ENCODE measurements around the gene KCTD5. TPM values are rescaled to one million over a fixed set of nuclear protein-coding genes. Genes with fewer than 3 reads are reported as not detected.
"Not testable (repeated sequence)": the region's sequence is repeated elsewhere in the genome, so short reads cannot be mapped to it uniquely, and the experiment has no call there.

The KCTD5 gene
- total RNA-seq, 4 donors from 2014 or later = 15.1 to 31.1 (median 19.5) TPM

- peaks cover 0 to 41% (median 9%) of the 10 kb centered on the region in 3 donors for H3K4me1 ChIP-seq
- H3K27me3 ChIP-seq = no peaks in the 10 kb centered on the region
- H3K4me3 ChIP-seq = peak overlapping the region; percentile 69 to 93
- WGBS, 2 donors (ENCODE audit: low coverage in 1 of 2) = 0 to 2% methylated on average over 8 to 15 of the region's 107 CpGs
- H3K36me3 ChIP-seq = peaks cover 0 to 17% of the 10 kb centered on the region in 2 donors
- peak; percentile 4 for TF ChIP-seq POLR2AphosphoS5 (IDR thresholded peaks at IDR 0.05)
- peak; percentile 58 to 67 for TF ChIP-seq POLR2A (IDR thresholded peaks at IDR 0.05)
- TF ChIP-seq EP300 (IDR thresholded peaks at IDR 0.05) = no peak
- ATAC-seq = peak; percentile 99
- H3K9me3 ChIP-seq = no peaks in the 10 kb centered on the region
- H3K27ac ChIP-seq = peak overlapping the region; percentile 60 to 92 (median 85)
Measured at GRCh38 chr16:2673066-2673999, 9.0 kb upstream of the KCTD5 start.

GRCh38 chr16:2675021-2675420 lies 7.3 kb upstream of the KCTD5 start:
- Histone ChIP-seq H3K4me1 (peaks cover 0 to 32% (median 9%) of the 10 kb centered on the region in 3 donors), H3K9me3 (no peaks in the 10 kb centered on the region), H3K4me3 (no peak overlapping the region), H3K36me3 (peaks cover 0 to 4% of the 10 kb centered on the region in 2 donors), H3K27me3 (no peaks in the 10 kb centered on the region), H3K27ac (peak overlapping the region in 1 of 4 donors; percentile 44)
- no peak for ATAC-seq
- WGBS, 2 donors (ENCODE audit: low coverage in 1 of 2) = 60 to 63% methylated on average over 4 to 5 of the region's 7 CpGs
- TF ChIP-seq POLR2A (IDR thresholded peaks at IDR 0.05) = no peak
- no peak for TF ChIP-seq POLR2AphosphoS5 (IDR thresholded peaks at IDR 0.05)

GRCh38 chr16:2675714-2676113 lies 6.6 kb upstream of the KCTD5 start:
- Histone ChIP-seq H3K4me3 (no peak overlapping the region), H3K36me3 (peaks cover 0 to 4% of the 10 kb centered on the region in 2 donors), H3K9me3 (no peaks in the 10 kb centered on the region), H3K27me3 (no peaks in the 10 kb centered on the region), H3K4me1 (peaks cover 0 to 26% (median 9%) of the 10 kb centered on the region in 3 donors), H3K27ac (no peak overlapping the region)
- no peak for ATAC-seq
- TF ChIP-seq EP300 (IDR thresholded peaks at IDR 0.05) (no peak), POLR2AphosphoS5 (IDR thresholded peaks at IDR 0.05) (no peak), POLR2A (IDR thresholded peaks at IDR 0.05) (no peak)
- TF ChIP-seq, protein P1, sequence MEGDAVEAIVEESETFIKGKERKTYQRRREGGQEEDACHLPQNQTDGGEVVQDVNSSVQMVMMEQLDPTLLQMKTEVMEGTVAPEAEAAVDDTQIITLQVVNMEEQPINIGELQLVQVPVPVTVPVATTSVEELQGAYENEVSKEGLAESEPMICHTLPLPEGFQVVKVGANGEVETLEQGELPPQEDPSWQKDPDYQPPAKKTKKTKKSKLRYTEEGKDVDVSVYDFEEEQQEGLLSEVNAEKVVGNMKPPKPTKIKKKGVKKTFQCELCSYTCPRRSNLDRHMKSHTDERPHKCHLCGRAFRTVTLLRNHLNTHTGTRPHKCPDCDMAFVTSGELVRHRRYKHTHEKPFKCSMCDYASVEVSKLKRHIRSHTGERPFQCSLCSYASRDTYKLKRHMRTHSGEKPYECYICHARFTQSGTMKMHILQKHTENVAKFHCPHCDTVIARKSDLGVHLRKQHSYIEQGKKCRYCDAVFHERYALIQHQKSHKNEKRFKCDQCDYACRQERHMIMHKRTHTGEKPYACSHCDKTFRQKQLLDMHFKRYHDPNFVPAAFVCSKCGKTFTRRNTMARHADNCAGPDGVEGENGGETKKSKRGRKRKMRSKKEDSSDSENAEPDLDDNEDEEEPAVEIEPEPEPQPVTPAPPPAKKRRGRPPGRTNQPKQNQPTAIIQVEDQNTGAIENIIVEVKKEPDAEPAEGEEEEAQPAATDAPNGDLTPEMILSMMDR (IDR thresholded peaks at IDR 0.05) = no peak
- WGBS, 2 donors (ENCODE audit: low coverage in 1 of 2) = 84% methylated on average over 9 of the region's 16 CpGs; no CpG with 5 or more reads in 1 of the 2 donors

DNA sequence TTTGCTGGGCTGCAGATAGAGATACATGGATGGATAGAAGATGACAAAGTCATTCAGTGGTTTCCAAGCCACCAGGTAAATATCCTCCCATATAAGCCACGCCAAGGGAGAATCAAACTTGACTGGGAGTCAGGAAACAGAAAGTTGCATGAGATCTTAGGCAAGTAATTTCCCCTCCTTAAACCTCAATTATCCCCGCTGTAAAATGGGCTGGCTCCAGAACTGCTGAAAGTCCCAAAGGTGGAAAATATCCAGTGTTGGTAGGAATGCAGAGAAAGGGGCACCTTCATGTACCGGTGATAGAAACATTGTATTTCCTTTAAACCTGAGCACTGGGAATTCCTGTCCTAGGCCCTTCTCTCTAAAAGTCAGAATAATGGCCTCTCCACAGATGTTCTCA lies 5.4 kb upstream of the KCTD5 start:
- not testable (repeated sequence) for H3K36me3 ChIP-seq, ATAC-seq, H3K27me3 ChIP-seq, H3K9me3 ChIP-seq, H3K27ac ChIP-seq, H3K4me3 ChIP-seq
- H3K4me1 ChIP-seq = peaks cover 0 to 26% (median 5%) of the 10 kb centered on the region in 3 donors
- 93 to 100% methylated on average over 1 to 3 of the region's 3 CpGs for WGBS, 2 donors (ENCODE audit: low coverage in 1 of 2)

GRCh38 chr16:2678206-2678965 lies 3.9 kb upstream of the KCTD5 start:
- H3K27ac ChIP-seq, H3K36me3 ChIP-seq, H3K9me3 ChIP-seq, H3K27me3 ChIP-seq, H3K4me3 ChIP-seq, ATAC-seq: not testable (repeated sequence)
- peaks cover 0 to 26% (median 2%) of the 10 kb centered on the region in 3 donors for H3K4me1 ChIP-seq
- WGBS, 2 donors (ENCODE audit: low coverage in 1 of 2) = 92% methylated on average over 4 of the region's 23 CpGs; no CpG with 5 or more reads in 1 of the 2 donors

DNA sequence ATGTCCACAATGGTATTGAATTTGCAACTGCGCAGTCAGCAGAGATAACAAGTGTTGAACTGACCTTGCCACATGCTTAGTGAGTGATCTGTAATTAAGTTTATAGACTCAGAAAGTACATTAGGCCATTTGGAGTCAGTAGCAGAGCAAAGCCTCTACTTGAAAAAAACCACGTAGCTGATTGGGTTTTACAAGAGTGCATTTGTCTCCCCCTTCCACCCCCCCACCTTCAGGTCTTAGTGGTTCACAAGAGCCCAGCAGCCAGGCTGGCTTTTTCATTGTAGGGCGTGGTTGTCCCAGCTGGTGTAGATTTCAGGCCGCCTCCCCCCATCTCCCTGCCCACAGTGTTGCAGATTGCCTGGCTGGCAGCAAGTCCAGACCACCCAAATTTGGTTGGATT lies 2.4 kb upstream of the KCTD5 start:
- H3K36me3 ChIP-seq, H3K4me3 ChIP-seq, ATAC-seq, H3K27me3 ChIP-seq, H3K9me3 ChIP-seq, H3K27ac ChIP-seq: not testable (repeated sequence)
- H3K4me1 ChIP-seq = peaks cover 0 to 28% (median 7%) of the 10 kb centered on the region in 3 donors
- WGBS, 2 donors (ENCODE audit: low coverage in 1 of 2) = 94% methylated on average over 2 of the region's 4 CpGs; no CpG with 5 or more reads in 1 of the 2 donors

DNA sequence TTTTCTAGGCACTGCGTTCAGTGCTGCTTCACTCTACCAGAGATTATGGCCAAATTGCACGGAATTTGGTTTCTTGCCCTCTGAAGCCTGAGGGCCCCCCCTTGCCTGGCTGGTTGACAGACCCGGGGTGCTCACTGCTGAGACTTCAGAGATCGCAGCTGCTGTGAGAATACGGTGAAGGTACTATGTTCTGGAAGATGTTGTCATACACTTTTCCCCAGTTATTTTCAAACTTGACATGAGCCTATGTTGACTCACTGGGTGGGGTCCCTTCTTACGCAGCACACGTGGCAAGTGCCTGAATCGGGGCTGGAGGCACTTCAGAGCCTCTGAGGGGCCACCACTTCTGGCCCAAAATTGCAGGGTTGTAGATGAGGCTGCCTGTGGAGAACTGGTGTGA lies 2.0 kb upstream of the KCTD5 start:
- not testable (repeated sequence) for H3K27ac ChIP-seq, ATAC-seq, H3K36me3 ChIP-seq, H3K9me3 ChIP-seq, H3K4me3 ChIP-seq, H3K27me3 ChIP-seq
- WGBS, 2 donors (ENCODE audit: low coverage in 1 of 2) = no CpG with 5 or more reads among the region's 8 CpGs
- peaks cover 0 to 28% (median 7%) of the 10 kb centered on the region in 3 donors for H3K4me1 ChIP-seq

- Histone ChIP-seq H3K4me1 (peaks cover 0 to 40% (median 7%) of the 10 kb centered on the region in 3 donors), H3K27ac (peak overlapping the region in 3 of 4 donors; percentile 86 to 94 (median 87)), H3K4me3 (peak overlapping the region; percentile 89 to 94)
- H3K9me3 ChIP-seq, H3K36me3 ChIP-seq, ATAC-seq, H3K27me3 ChIP-seq: not testable (repeated sequence)
- 10 to 11% methylated on average over 9 to 12 of the region's 13 CpGs for WGBS, 2 donors (ENCODE audit: low coverage in 1 of 2)
Measured at GRCh38 chr16:2683041-2683440, 718 bp downstream of the KCTD5 start.

- not testable (repeated sequence) for ATAC-seq, H3K27me3 ChIP-seq, H3K27ac ChIP-seq, H3K4me3 ChIP-seq, H3K36me3 ChIP-seq, H3K9me3 ChIP-seq
- no CpG with 5 or more reads among the region's 9 CpGs for WGBS, 2 donors (ENCODE audit: low coverage in 1 of 2)
- peaks cover 0 to 49% (median 7%) of the 10 kb centered on the region in 3 donors for H3K4me1 ChIP-seq
Measured at GRCh38 chr16:2686075-2686474, 3.8 kb downstream of the KCTD5 start.

Data from gastroesophageal sphincter (tissue), 4 donors.